Fibroblast of skin of left quadriceps (primary cell): ENCODE data around the gene NHERF1.

Experiments
- DNase-seq, 2 experiments: peaks; one replicate each; pipeline ENCODE4 v3.0.0-alpha.2; 2013; ENCODE audit warnings: low read depth in 2 of 2

Gene NHERF1

DNA sequence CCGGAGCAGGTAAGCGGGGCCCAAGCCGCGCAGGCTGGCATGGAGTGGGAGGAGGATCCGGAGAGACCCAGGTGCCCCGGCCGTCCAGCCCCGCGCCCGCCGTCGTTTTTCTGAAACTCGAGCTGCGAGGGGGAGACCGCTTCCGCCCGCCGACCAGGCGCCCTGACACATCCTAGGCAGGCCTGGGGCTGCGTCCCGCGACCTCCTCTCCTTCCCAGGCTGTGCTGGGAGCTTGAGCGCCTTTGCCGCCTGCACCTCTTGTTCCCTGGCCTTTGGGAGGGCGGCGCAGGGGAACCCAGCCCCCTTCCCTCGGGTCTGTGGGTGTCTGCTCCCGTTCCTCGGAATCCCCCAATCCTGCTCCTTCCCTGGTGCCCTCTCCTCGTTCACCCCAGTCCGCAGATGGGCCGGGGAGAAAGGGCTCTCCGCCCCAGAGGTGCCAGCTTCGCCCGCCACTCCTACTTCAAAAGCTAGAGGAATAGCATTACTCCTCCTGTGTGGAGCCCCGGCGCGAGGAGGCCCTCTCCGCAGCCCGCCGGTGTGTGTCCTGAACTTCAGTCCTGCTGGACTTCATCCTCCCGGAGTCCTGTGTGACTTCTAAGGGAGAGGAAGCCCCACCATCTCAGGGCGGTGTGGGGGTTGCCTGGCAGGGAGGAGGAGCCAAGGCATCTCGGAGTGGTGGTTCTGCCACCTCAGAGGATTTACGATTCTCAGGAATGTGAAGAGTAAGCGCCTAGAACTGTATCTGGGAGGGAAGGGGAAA lies 1.0 kb downstream of the NHERF1 start:
- no peak for DNase-seq

DNA sequence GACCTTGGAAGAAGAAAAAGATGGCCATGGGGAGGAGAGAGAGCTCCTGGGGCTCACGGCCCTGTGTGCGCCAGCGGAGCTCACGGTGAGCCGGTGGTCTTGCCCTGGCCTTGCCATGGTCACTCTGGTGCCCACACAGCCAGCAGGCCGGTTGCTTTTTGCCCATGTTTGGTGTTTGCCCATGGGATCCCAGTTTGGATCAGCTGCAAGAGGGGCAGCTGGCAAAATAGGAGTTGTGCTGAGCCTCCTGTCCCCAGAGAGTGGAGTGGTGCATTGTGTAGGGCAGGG lies 1.6 kb downstream of the NHERF1 start:
- DNase-seq, result no peak

DNA sequence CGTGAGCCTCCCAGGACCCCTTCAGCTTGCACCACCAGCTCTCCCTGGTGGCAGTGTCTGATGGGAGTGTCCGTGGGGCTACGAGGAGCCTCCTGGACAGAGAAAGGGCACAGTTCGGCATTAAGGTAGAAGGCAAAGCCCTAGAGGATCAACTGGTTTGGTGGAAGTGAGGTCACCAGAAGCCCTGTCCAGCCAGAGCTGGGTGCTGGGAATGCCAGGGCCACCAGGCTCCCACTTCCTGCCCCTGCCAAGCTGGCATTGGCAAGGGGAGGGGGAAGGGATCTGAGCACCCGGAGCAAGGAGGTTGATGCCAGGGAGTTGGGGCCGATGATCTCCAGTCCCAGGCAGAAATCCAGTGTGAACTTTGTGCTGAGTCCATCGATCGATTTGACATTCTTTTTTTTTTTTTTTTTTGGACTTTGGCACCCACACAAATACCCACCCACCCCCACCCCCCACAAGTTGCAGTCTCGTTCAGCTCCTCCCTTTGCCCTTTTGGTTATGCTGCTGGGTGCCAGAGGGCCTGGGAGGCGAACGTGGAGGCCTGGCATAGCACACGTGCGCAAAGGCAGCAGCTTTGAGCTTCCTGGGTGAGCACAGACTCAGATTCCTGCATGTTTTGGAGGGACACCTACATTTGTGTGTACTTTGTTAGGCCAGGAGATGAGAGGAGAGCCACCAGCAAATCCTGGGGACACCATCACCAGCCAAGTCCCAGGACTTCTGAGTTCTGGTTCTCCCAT lies 2.1 kb downstream of the NHERF1 start:
- no peak for DNase-seq

DNA sequence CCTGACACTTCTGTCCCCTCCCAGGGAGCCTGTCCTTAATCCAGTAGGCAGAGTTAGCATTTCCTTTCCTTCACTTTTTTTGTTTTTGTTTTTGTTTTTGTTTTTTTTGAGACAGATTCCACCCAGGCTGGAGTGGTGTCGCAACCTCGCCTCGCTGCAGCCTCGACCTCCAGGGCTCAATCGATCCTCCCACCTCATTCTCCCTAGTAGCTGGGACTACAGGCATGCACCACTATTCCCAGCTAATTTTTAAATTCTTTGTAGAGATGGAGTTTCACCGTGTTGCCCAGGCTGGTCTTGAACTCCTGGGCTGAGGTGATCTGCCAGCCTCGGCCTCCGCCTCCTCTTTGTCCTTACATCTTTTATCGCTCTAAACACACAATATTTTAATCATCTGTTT lies 4.0 kb downstream of the NHERF1 start:
- no peak for DNase-seq

DNA sequence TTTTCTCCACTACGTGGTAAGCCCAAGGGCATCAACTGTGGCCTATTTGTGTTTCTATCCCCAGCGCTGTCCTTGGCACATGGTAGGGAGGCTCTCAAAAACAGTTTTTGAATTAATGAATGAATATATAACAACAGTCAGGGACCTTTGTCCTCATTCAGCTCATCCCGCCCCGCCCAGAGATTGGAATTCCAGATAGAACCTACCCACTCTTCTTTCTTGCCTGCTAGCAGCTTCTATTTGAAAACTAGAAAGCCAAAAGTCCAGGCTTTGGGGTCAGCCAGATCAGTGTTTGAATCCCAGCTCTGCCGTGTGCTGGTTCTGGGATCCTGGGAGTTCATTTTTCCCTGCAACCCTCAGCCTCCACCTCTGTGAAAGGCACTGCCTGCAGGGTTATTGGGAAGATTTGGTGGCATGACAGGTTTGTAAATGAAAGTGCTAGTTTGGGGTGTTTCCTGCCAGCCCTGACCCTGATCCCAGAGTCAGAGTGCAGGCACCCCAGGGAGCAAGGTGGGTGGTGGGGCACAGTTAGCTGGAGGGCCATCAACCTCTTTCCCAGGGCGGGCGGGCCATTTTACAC lies 4.5 kb downstream of the NHERF1 start:
- DNase-seq, result no peak

DNA sequence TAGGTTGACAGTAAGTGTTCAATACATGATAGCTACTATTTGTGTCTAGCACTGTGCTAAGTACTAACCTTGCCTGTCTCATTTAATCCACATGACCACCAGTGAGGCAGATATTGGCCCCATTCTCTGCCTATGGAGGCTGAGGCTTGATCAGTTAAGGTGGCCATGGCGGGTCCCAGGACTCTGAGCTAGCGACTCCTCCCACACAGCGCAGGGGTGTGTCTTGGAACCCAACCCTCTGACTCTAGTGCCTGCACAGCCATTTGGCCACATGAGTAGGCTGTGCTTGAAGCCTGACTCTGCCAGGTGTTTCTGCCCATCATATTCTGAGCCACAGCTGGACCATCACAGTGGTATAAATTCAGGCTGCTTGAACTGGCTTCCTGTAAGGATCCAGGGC lies 6.4 kb downstream of the NHERF1 start:
- no peak for DNase-seq

DNA sequence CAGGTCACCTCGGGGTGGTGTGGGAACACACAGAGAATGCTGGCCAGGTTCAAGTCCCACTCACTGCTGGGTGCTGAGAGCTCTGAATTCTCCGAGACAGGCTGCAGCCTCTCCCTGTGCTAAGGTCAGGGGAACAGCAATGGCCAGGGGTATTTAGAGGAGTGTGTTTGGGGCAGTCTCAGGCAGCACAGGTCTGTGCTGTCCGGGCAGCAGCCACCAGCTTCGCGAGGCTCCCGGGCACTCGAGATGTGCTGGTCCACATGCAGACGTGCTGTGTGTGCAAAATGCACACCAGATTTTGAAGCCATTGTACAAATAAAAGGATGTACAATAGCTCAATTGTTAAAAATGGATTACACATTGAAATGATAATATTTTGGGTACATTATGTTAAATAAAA lies 7.1 kb downstream of the NHERF1 start:
- no peak for DNase-seq

DNA sequence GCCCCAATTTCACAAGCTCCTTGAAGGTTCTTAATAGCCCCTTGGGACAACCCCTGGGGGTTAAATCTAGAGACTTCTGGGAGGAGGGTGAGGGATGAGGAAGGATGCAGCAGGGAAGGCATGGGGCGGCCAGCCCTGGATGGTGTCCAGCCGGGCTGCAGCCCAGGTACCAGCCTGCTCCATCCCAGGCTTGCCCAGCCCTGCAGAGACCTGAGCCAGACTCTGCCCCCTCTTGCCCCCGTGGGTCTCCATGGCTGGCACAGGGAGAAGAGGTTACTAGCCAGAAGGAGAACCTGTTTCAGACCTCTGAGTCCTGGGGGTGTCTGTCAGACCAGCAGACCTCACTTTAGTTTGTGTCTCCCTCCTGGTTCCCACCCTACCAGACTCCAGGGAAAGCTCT lies 8.5 kb downstream of the NHERF1 start:
- DNase-seq, result no peak

DNA sequence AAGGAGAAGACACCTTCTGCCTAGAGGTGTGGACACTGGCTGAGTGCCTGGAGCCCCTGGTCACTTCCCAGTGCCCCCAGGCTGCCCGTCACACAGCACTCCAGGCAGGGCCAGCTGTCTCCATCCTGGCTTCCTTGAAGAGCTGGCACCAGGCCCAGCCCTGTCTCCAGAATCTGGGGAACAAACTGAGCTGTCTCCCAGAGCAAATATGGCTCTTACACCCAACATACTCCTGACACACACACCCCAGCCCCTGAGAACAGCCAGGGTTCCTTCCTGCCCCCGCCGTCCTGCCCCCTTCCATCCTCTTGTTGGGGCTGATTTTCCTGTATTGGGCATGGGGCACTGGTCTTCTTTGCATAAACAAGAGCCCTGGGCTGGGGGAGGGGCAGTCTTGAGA lies 9.1 kb downstream of the NHERF1 start:
- DNase-seq, result no peak

DNA sequence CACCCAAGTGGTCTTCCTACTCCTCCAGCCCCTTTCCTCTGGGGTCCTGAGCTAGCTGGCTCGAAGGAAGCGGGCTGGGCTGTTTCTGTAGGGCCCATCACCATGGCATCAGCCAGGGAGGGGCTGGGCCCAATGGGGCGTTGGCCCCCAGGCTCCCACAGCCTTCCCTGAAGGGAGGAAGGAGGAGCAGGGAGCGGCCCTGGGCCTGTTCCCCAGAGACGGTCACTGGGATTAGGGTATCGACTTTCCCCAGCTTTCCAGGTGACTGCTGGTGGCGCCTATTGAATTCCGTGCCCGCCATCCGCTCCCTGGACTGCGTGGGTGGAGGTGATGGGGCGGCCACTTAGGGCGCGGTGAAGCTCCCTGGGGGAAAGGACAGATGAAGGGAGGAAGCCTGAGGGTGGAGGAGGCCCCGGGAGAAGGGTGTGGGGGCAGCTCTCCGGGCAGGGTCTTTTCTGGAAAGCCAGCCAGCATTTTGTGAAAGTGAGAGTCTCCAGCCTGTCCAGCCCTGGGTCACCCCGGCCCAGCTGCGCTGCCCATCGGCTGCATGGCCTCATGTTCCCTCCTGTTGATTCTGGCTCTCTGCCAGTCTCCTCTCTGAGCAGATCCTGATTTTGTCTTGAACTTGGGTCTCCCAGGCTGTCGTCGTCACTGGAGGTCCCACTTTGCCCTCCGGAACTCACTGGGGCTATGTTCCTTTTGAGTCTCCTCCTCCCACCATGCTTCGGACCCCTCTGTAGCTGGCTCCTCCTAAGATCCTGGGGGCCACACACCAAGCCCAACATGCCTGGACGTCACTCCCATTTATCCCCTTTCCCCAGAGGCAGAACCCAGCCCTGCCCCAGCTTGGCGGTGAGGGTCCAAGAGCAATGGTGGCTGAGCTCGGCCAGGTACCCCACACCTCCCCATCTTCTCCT lies 9.8 kb downstream of the NHERF1 start:
- DNase-seq, result no peak

DNA sequence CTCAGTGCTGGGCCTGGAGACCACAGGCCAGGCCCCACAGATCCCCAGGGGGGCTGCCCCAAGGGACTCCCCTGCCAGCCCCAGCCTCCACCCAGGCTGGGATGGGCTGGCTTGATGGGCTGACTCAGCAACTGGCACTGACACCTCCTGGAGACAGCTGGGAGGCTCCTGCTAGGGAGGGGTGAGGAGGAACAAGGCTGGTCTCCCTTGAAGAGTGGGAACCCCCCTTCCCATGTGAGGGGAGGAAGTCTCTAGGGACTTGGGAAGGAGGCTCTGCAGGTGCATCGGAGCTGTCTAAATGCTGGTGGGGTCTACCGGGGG lies 10.4 kb downstream of the NHERF1 start:
- no peak for DNase-seq

DNA sequence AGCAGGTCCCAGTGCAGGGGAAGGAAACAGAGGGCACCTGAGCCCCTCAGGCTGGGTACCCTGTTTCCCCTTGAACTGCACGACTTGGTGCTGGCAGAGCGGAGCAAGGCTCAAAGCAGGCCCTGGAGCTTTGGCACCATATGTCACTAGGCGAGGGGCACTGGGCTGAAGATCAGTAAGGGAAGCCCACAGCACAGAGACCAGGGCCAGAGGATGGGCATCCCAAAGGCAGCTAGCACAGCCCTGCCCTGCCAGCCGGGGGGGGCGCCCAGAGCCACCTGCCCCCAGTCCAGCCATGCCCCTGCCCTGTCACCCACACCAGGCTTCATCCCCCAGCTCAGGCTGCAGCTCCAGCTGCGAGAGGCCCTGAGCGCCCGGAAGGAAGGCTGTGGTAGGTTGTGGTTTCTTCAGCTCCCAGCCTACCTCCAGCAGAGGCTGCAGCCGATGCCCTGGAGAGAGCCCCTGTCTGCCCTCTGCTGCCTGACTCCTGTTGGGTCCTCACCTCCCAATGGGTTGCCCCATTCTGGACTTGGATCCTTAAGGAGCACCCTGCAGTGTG lies 10.9 kb downstream of the NHERF1 start:
- no peak for DNase-seq

DNA sequence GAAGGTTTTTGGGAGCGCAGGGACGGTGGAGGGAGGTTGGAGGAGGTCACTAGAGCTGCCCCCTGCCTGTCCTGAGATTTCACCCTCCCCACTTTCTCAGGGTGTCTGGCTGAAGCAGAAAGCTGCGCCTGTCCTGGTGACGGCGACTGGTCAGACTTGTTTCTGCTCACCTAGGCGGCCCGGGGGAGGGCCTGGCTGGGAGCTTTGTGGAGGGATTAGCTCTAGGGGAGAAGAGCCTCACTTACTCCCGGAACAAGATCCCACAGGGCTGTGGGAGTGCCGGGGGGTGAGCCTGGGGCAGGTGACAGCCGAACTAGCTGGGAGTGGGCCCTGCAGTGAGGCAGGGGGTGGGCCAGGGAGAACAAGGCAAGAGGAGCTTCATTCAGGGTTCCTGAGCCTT lies 11.5 kb downstream of the NHERF1 start:
- no peak for DNase-seq

DNA sequence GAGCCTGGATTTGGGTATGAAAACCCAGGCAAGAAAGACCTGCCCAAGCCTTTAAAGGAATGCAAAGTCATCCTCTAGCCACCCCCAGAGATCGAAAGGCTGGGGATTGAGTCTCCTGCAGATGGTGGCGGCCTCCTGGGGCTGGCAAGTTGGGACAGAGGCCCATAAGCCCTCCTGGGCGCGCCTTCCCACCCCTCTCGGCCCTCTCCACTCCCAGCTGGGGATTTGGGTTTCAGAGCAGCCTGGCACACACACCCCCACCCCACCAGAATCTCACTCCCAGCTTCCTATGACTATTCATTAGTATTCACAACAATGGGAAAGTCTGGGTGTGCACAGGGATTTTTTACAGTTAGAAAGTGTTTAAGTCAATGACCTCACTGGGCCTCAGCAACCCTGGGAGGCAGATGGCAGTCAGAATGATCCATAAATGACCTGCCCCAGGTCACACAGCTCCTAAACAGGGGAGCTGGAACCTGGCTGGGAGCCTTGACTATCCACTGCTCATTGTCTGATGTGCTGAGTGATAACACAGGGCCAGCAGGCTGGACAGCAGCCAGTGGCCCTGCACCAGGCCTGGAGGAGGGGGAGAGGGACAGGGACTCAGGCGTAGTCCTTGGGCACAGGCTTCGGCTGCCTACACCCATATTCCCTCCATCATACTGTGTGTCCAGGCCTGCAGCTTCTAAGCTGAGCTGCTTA lies 12.1 kb downstream of the NHERF1 start:
- DNase-seq, result no peak

DNA sequence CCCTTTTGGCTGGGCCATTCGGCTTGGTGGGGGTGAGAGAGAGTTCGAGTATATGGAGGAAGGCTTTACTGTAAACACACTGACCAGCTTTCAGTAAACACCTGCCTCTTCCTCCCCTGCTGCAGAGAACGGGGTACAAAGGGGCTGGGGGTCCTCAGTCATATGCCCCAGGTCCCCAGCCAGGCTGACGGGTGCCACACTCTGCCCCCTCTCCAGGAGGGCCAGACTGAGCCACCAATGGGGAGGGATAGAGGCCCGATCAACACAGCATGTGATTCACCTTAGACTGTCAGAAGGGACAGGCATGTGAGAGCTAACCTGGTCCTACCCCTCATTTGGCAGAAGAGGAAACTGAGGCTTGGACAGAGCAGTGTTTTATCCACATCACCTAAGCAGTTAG lies 13.0 kb downstream of the NHERF1 start:
- DNase-seq, result no peak

DNA sequence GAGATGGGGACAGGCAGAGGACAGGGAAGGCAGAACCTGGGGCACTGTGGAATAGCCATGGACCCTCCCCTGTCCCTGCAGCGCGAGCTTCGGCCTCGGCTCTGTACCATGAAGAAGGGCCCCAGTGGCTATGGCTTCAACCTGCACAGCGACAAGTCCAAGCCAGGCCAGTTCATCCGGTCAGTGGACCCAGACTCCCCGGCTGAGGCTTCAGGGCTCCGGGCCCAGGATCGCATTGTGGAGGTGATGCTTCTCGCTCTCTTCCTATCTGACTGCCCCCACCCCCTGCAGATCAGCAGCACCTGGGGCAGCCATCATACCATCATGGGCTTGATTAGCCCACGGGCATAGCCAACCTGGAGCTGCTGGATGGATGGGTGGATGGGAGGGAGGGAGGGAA lies 13.5 kb downstream of the NHERF1 start:
- DNase-seq, result no peak

DNA sequence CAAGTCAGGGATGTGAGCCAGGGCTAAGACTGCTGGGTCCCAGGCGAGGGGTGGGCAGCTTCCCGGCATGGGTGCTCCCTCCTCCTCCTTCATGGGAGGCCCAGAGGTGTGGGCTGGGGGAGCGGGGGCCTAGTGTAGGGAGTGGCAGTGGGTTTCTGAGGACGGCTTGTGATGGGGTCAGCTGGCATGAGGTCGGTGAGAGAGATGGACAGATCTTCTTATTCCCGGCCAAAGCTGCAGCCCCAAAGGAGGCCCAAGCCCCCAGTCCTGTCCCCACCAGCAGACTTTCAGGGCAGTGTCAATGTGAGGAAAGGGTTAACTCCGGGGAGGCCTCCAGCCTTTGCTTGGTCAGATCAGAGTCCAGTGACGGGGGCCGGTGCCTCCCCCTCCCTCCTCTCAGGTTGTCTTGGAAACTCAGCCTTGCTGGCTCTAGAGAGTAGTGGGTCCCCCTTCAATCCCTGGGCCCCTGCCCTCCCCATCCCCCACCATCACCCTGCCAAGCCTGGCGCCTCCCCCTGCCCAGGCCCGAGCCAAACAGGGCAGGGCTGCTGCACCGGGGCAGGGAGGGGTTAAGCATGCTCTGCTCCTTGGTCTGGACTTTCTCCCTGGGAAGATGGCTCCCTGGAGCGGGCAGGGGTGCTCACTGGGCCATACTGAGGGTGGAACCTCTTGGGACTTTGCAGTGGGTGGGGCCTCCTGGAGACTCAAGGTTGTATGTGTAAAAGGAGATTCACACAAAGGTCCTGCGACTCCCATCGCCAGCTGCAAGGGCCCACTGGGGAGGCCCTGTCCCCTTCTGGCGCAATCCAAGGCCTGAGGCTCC lies 15.3 kb downstream of the NHERF1 start:
- no peak for DNase-seq

DNA sequence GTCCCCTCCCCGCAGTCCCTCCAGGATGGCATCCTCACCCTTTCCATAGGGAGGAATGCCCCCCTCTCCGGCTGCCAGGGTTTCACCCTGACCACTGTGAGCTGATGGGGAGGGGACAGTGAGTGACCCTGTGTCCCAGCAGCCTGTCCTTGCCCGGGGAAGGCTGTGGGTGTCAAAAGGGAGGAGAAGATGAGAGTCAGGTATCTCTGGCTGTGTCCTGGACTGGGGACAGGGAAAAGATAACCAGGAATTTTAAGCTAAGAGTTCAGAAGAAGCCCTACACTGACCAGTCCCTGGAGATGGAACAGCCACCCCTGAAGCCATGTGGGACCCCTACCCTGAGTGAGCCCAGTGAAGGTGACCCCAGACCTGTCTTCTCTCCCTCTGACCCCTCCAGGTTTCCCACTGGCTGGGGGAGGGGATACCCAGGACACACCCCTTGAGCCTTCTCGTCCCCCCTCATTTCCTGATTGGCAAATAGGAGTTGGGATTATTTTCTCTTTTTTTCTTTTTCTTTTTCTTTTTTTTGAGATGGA lies 16.4 kb downstream of the NHERF1 start:
- DNase-seq, result no peak

DNA sequence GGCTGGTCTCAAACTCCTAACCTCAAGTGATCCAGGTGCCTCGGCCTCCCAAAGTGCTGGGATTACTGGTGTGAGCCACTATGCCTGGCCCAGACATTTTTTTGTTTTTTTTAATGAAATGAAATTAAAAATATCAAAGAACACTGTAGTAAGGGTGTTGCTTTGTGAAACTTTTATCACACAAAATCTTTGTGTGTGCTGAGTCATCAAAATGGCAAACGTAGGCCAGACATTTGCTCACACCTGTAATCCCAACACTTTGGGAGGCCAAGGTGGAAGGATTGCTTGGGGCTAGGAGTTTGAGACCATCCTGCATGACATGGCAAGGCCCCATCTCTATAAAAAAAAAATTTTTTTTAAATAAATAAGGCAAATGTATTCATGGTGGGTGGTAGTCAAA lies 18.0 kb downstream of the NHERF1 start:
- DNase-seq, result no peak

DNA sequence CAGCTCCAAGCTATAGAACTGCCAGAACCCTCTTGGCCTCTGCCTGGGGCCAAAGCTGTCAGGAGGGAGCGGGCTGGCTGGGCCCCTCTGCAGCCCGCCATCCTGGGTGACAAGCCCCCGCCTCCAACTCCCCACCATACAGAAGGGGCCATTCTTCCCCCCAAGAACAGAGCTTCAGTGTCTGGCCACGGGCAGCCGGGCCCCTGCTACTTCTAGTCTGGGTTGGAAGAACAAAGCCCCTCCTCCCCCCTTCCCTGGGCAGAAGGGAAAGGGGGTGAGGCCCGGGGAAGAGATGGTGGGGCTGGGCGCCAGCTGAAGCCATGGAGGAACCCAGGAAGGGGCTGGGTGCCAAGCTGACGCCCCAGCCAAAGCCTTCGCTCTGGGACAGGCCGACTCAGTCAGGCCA lies 18.7 kb downstream of the NHERF1 start:
- DNase-seq, result no peak
